Inferior parietal cortex (tissue), 1 donor: Measurements from ENCODE around the gene SPR.
"Not testable (repeated sequence)": the region's sequence is repeated elsewhere in the genome, so short reads cannot be mapped to it uniquely, and the experiment has no call there.

Experiments
- DNase-seq: peaks from one replicate; pipeline ENCODE4 v3.0.0-alpha.2; 2016; ENCODE audit errors: extremely low spot score

SPR gene

DNA sequence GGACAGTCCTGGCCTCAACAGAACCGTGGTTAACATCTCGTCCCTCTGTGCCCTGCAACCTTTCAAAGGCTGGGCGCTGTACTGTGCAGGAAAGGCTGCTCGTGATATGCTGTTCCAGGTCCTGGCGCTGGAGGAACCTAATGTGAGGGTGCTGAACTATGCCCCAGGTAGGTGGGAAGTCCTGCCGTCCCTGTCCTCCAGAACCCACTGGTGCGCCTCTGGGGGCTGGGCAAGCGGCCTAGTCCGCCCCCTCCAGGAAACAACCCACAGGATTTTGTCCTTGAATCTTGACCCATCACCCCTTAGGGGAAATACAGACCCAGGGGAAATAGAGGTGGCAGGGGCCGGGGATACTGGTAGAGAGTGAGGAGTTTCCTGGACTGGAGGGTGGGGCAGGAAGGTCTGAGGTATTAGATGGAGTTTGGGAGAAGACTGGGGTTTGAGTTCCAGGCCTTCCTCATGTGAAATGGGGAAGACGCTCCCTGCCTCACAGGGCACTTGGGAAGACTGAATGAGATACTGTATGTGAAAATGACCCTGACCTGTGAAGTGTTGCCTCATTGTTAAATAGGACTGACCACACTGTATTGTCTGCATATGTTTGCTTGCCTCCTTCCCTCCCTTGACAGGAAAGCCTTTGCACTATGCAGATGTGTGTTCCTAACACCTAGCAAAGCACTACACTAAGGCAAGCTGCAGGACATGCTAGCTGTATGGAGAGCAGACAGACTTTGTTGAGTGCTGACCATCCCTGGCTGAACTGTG, 1.4 kb downstream of the SPR start:
- no peak for DNase-seq

DNA sequence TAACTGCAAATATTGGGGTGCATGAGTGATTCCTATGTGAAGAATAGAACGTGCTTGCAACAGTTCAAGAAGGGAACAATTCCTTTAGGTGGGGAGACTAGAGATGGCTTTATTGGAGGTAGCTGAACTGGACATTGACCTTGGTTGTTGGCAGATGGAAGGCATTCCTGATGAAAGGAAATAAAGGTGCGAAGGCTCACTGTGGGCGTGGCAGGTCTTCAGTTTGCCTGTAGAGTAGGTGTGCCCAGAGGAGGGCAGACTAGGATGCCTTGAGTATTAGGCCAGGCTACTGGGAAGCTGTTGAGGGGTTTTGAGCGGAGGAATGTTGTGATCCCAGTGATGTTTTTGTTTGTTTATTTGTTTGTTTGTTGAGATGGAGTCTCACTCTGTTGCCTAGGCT, 2.8 kb downstream of the SPR start:
- no peak for DNase-seq

DNA sequence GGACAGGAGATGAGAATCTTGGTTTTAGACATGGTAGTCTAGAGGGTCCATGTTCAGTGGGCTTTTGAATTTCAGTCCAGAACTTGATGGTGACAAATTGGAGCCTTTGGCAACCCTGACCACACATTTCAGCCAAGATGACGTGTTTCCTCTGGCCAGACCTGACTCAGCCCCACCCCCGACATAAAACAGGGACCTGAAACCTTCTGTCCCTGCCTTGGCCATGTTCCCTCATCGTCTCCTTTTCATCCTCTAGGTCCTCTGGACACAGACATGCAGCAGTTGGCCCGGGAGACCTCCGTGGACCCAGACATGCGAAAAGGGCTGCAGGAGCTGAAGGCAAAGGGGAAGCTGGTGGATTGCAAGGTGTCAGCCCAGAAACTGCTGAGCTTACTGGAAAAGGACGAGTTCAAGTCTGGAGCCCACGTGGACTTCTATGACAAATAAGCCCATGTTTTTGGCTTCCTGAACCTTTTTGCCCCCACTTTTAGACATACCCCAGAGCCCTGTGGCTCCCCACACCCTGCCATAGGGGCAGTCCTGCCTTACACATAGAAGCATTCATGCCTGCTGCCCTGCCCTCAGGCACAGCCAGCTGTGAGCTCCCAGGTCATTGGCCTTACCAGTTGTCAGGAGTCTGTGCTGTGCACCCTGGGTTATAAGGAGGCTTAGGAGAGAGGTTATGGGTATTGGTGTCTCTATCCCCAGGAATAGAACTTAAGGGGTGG, 4.0 kb downstream of the SPR start:
- no peak for DNase-seq

DNA sequence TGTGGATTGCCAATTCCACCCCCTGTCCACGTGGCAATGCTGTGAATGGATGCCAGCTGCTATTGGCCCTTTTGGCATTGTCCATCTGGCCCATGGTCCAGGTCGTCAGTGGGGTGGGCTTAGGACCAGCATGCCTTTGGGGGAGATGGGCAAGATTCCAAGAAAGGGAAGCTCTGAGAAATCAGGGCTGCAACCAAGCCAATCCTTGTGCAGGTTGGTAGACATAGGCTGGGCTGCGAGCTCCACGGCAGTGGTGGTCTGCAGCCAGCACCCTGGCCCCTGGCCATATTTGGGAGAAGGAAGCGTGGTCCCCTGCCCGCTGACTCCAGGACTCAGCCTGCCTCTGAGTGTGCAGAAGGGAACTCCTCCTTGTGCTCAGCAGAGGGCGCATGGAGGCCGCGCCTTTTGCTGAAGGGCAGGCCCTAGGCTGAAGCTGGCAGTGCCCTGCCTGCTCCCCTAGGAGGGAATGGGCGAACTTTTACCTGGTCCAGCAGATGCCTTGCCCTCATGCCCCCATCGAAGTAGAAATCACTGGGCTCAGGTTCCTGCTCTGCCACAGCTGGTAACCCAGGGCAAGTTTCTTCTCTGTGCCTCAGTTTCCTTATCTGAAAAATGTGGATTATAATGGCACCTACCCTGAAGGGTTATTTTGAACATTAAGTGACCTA, 5.4 kb downstream of the SPR start:
- peak; percentile 67 for DNase-seq

DNA sequence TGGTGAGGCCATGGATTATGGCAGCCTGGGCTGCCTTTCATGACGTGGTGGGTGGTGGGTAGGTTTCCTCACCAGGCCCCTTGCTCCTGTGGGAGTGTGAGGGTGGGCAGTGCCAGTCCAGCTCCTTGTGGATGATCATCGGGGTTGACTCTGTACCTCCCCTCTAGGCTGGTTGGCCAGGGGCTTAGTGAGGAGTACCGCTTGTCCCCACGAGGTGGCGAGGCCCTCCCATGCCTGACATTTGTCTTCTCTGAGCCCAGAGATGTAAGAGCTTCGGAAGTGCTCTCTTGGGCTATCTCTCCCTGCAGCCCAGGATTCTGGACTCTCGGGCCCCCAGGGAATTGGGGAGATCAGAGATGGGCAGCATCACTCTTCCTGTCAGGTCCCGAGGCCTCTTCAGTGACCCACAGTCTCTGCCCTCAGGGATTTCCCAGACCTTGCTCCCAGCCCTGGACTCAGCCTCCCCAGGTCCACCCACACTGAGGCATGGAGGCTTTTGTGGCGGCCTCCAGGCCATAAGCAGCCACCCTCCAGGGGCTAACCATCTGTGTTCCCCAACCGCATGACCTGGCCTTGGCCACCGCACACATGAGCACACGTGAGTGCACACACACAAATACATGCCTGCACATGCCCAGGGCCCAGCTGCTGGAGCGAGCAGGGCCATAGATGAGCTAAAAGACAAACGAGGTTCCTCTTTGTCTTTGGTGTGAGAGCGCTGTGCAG, 6.5 kb downstream of the SPR start:
- DNase-seq = peak; percentile 53

DNA sequence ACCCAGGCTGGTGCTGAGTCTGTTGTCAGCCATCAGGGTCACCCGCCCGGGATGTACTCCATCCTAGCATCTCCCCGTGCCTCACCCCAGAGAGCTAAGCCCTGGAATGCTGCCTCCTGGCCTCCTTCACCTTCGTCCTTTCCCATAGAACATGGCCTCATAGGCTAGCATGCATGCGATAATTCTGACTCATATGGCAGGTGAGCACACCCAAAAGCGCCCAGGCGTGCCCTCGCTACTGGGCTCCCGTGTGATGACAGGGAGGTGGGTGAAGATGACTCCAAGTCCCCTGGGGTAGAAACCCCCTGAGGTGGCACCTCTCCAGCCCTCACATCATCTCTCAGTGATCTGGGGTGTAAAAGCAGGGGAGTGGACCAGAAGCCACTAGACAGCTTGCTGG, 7.3 kb downstream of the SPR start:
- no peak for DNase-seq

DNA sequence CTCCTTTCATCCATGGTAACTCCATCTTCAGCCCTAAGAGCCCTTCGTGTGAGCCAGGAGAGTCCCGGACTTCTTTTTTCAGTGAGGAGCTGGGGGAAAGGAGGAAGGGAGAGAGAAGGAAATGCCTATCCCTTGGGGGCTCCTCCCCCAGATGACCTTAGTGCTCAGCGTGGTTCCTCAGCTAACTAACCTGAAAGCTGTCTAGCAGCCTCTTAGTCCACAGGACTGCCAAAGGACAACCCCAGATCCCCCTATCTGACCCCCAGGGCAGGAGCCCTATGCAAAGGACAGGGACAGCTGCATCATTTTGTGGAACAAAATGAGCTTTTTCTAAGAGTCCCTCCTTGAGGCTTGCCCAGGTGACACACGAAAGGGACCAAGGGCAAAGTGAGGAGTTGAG, 7.9 kb downstream of the SPR start:
- no peak for DNase-seq

DNA sequence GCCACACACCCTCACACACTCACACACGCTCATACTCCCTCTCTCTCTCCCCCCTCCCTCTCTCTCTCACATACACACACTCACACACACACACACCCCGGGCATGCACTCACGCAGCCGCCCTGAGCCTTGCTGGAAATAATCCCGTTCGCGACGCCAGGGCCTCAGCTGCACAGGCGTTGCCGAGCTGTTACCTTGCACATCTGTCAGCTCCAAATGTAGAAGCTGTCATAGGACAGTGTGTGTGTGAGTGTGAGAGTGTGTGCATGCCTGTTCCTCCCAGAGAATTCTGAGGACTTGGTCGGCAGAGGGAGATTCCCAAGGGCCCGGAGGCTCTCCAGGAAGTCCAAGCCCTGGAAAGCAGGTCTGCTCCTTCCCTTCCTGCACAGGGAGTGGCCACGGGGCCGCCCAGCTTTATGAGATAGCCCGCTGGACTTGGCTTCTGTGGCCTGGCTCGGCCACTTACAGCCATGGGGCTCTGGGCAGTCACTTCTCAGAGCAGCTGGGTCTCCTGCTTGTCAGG, 8.6 kb downstream of the SPR start:
- DNase-seq = peak; percentile 25

DNA sequence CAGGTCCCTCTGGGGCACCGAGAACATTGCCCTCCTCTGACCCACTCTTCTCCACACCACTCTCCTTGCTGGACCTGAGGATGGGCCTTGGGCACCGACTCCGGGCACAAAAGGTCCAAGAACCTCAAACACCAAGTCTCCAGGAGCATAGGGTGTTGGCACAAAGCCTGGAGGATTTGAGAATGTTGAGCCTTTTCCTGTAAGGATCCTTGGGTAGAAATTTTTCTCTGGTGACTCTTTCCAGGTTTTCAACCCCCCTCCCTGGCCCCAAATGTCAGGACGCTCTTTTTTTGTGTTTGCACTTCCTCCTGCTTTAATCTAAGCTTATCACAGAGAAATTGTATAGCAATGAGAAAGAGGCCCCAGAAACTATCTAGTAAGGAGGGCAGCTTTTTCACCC, 9.2 kb downstream of the SPR start:
- no peak for DNase-seq

DNA sequence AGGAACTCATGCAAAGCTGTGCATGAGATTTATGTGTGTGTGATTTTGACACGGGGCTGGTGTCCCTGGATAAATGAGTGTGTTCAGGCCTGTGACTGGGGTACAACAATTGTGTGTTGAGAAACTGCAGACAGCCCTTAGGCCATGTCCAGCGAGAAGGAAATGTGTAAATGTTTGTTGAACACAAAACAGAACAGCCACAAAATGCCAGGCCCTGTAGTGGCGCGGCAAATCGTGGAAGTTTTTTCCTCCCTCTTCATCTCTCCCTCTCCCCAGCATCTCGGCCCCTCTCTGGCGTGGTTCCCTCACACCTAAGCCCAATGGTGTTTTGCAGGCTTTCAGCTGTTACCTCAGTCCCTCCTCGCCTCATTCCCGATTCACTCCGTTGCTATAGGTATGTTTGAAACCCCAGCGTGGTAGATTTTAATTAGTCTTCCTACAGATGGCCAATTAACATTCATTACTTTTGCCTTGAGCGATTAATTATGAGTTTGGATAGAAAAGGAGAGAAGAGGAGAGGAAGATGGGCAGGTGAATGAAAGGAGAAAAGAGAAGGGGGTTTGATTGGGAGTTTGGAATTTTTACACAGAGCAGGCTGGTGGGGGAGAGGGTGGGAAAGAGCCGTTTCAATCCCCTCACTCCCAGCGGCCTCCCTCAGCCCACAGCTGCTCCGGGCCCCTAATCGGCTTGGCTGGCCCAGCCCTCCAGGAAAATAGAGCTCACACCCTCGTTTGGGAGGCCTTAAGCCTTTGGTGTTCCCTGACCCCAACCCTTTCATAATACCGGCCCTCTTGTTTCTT, 10.8 kb downstream of the SPR start:
- no peak for DNase-seq

DNA sequence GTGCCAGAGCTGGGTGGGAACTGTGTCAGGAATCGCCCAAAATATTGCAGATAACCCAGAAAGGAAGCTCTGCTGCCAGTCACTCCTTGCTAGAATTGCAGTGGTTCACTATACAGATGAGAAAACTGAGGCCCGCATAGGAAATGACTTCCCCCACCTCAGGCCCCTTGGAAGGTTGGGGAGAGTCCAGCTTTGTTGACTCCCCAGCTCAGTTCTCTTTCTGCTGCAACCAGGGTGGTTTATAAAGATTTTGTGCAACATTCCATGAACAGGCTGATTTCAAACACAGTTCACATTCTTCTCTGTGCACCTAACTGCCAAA, 11.3 kb downstream of the SPR start:
- no peak for DNase-seq

DNA sequence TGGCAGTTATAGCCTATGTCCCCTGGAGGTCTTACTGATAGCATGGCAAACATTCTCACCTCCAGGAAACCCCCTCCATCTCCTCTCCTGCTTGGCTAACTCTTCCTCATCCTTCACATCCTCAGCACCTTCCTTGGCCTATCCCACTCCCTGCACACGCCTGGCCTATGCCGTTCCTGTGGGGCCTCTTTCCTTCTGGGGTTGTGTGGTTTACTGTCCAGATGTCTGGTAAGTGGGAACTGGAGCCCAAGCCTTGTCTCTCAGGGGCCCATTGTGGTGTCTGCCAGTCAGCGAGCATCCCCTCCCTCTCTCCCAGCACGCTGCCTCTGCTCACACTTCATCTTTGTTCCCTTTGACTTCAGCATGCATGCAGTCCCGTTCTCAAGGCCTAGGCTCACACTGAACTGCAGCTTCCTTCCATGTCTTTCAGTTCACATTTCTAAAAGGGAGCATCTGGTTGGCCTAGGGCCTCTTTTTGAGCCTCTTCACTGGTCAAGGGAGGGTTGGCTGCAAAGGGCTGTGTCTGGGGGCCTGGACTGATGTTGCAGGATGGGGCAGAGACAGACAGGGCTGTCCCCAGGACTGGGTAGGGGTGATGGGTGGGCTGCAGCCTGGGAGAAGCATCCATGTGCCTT, 13.1 kb downstream of the SPR start:
- no peak for DNase-seq

DNA sequence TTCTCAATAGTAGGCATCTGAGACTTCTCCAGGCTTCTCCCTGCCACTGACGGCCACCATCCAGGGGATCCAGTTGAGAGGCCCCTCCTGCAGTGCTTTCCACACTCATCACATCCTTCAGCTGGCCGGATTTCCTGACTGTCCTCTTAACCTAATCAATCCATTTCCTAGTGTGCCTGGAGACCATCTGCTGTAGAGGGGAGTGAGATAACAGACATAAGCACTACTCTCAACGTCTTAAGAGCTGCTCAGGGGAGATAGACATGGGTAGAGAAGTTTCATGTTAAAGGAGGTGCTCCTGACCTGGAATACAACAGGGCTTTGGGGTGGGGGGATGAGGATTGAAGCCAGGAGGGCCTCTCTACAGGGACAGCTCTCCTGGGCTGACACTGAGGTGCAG, 14.2 kb downstream of the SPR start:
- DNase-seq = no peak

DNA sequence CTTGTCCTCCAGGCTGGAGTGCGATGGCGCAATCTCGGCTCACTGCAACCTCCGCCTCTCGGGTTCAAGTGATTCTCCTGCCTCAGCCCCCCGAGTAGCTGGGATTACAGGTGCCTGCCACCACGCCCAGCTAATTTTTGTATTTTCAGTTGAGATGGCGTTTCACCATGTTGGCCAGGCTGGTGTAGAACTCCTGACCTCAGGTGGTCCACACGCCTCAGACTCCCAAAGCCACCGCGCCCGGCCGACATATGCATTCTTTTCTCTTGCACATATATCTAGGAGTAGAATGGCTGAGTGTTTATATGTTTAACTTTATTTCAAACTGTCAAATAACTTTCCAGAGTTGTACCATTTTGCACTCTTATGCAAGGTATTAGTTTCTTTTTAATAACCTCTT, 20.2 kb downstream of the SPR start:
- DNase-seq = not testable (repeated sequence)

DNA sequence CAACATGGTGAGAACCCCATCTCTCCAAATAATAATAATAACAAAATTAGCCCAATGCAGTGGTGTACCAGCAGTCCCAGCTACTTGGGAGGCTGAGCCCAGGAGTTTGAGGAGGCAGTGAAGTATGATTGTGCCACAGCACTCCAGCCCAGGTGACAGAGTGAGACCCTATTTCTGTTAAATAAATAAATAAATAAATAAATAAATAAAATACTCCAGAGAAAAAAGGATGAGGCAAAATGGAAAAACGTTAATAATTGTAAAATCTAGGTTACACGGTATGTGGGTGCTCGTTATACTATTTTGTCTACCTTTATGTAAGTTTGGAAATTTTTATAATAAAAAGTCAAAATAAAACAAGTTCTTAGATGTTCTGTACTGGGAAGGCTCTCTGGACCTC, 21.5 kb downstream of the SPR start:
- no peak for DNase-seq

DNA sequence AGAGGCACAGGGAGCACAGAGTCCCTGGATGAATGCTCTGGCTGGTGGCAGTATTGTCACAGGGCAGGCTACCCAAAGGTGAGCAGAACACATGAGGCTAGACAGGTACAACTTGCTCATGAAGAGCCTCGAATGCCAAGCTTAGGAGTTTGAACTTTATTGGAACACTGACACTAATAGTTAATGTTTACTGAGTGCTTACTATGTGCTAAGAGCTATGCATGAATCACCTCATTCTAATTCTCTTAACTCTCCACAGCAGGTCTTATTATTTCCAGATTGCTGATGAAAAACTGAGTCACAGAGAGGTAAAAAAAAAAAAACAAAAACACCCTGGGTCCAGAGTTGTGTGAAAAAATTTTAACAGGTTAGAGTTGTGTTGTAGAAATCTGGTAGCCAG, 24.0 kb downstream of the SPR start:
- DNase-seq = no peak

DNA sequence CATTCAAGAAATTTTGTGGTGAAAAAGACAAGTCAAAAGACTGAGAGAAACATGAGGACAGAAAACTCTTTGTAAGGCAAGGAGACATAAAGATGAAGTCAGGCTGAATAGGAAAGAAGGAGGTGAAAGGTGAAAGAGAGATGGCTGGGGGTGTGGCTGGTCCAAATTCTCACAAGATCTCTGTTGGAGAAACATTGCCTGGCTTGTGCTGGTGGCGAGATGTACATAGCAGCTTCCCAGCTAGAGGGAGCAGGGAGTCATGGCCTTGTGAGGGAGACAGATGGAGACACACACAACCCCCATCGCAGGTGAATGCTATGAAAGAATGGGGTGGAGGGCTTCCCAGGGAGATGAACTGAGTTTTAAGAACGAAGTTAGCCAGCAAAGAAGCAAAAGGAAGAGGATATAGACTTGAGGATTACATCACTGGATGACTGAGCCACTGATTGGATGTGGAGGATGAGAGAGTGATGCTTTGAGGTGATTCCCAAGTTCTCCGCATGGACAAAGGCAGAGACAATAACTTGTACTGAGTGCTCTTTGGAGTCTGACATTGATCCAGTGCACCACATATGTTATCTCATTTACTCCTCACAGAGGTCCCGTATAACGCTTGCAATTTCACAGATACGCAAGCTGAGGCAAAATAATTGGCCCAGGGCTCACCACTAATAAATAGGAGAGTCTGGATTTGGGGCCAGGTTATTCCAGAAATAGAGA, 26.4 kb downstream of the SPR start:
- DNase-seq = no peak

DNA sequence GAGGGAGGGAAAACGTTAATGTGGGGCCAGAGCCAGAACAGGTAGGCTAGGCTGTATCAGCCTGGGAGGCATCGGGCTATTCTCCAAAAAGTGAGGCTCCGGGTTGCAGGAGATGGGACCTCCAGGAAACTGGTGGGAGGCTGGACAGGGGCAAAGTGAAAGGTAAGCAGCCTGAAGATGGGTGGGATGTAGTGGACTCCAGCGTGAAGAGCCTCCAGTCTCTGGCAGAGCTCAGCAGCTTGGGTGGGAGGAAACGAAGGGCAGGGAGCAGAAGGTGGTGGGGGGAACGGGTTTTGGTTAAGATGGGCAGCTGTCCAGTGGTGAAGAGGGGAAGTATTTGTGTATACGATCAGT, 27.0 kb downstream of the SPR start:
- no peak for DNase-seq

DNA sequence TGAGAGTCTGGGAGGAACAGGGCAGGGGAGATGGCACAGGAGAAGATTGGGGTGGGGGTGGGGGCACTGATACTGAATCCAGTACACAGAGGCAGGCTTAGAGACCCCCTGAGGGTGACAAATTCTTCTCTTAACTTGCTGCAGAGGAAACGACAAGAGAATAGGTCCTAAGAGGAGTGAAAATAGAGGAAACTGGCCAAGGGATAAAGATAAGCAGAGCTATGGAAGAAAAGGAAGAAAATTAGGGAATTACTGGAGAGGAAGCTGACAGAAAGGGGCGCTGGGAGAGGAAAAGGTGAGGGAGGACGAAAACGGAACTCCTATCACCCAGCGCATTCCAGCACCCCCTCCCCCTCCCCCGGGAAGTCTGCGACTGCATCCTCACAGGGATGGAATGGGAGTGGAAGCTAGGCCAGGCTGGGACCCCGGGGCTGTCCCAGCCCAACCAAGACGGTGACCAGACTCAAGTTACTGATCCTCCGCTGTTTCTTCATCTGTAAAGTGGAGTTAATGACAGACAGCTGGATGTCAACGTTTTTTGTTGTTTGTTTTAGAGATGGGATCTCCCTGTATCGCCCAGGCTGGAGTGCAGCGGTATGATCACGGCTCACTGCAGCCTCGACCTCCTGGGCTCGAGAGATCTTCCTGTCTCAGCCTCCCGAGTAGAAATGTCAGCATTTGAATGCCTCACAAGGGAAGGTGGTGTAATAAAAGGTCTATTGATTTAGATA, 27.5 kb downstream of the SPR start:
- DNase-seq = no peak
